ENCODE results near the gene CDC42BPB. TPM values are rescaled to one million over a fixed set of nuclear protein-coding genes. Genes with fewer than 3 reads are reported as not detected.
"Not testable (repeated sequence)": the region's sequence is repeated elsewhere in the genome, so short reads cannot be mapped to it uniquely, and the experiment has no call there.

Gene CDC42BPB
- total and polyA plus RNA-seq, 2 experiments from 2014 or later, result 13.0 to 106 TPM

GRCh38 chr14:102899516-102899900 lies 157.8 kb downstream of the CDC42BPB start:
- in situ Hi-C loops (cut with MboI), result no loop called here
- H3K4me2 ChIP-seq (ENCODE audit: unreplicated experiment), result no peak overlapping the region
- no peaks in the 10 kb centered on the region for H3K9me3 ChIP-seq (ENCODE audit: low read depth)
- H3K4me1 ChIP-seq (ENCODE audit: insufficient read depth), result no peaks in the 10 kb centered on the region
- no peak for TF ChIP-seq EZH2phosphoT487 (IDR thresholded peaks at IDR 0.05; ENCODE audit: insufficient read depth, low read depth)
- TF ChIP-seq EZH2 (IDR thresholded peaks at IDR 0.05; ENCODE audit: insufficient read depth, poor library complexity, severe bottlenecking), result no peak
- DNase-seq, result no peak
- H3K27ac ChIP-seq, result no peak overlapping the region
- peaks cover 8% of the 10 kb centered on the region; the same call in 1 of the 2 replicates for H3K36me3 ChIP-seq (ENCODE audit: low read depth)
- H3K79me2 ChIP-seq (ENCODE audit: insufficient read depth), result no peaks in the 10 kb centered on the region
- H3K9ac ChIP-seq, result no peak overlapping the region
- no peak overlapping the region for H3K4me3 ChIP-seq
- 97% methylated on average over 8 of the region's 8 CpGs for WGBS, 2 experiments (ENCODE audit: low coverage in 1 of 2, low lambda C conversion rate in 2 of 2, missing lambda C conversion rate in 2 of 2)
- H3K9me2 ChIP-seq (ENCODE audit: insufficient read depth), result no peaks in the 10 kb centered on the region
- H3F3A ChIP-seq (ENCODE audit: insufficient read depth), result peaks cover 10% of the 10 kb centered on the region
- no peaks in the 10 kb centered on the region for H3K27me3 ChIP-seq (replicated peaks; ENCODE audit: insufficient read depth)
- H4K20me1 ChIP-seq (ENCODE audit: insufficient read depth), result no peaks in the 10 kb centered on the region
- no peak overlapping the region for H2AFZ ChIP-seq

- H3F3A ChIP-seq (ENCODE audit: insufficient read depth), result peaks cover 15% of the 10 kb centered on the region
- no peaks in the 10 kb centered on the region for H3K9me3 ChIP-seq (ENCODE audit: low read depth)
- no peak overlapping the region for H2AFZ ChIP-seq
- 92% methylated on average over 18 of the region's 18 CpGs for WGBS, 2 experiments (ENCODE audit: low coverage in 1 of 2, low lambda C conversion rate in 2 of 2, missing lambda C conversion rate in 2 of 2)
- H3K79me2 ChIP-seq (ENCODE audit: insufficient read depth), result no peaks in the 10 kb centered on the region
- TF ChIP-seq EZH2 (IDR thresholded peaks at IDR 0.05; ENCODE audit: insufficient read depth, poor library complexity, severe bottlenecking), result no peak
- peaks cover 8% of the 10 kb centered on the region; the same call in 1 of the 2 replicates for H3K36me3 ChIP-seq (ENCODE audit: low read depth)
- no peak overlapping the region for H3K4me2 ChIP-seq (ENCODE audit: unreplicated experiment)
- H3K4me3 ChIP-seq, result no peak overlapping the region
- no peaks in the 10 kb centered on the region for H4K20me1 ChIP-seq (ENCODE audit: insufficient read depth)
- no peaks in the 10 kb centered on the region for H3K27me3 ChIP-seq (replicated peaks; ENCODE audit: insufficient read depth)
- no peak for DNase-seq
- in situ Hi-C loops (cut with MboI), result no loop called here
- no peaks in the 10 kb centered on the region for H3K9me2 ChIP-seq (ENCODE audit: insufficient read depth)
- peaks cover 1% of the 10 kb centered on the region for H3K4me1 ChIP-seq (ENCODE audit: insufficient read depth)
- H3K27ac ChIP-seq, result no peak overlapping the region
- no peak overlapping the region for H3K9ac ChIP-seq
Measured at GRCh38 chr14:102898776-102899515, 158.4 kb downstream of the CDC42BPB start.

- Histone ChIP-seq H3F3A (ENCODE audit: insufficient read depth) (peaks cover 20% of the 10 kb centered on the region), H3K36me3 (ENCODE audit: low read depth) (peaks cover 8% of the 10 kb centered on the region; the same call in 1 of the 2 replicates), H2AFZ (no peak overlapping the region), H3K4me2 (ENCODE audit: unreplicated experiment) (no peak overlapping the region), H3K4me3 (no peak overlapping the region), H4K20me1 (ENCODE audit: insufficient read depth) (no peaks in the 10 kb centered on the region), H3K27ac (no peak overlapping the region), H3K9me2 (ENCODE audit: insufficient read depth) (no peaks in the 10 kb centered on the region), H3K9ac (no peak overlapping the region), H3K79me2 (ENCODE audit: insufficient read depth) (no peaks in the 10 kb centered on the region), H3K4me1 (ENCODE audit: insufficient read depth) (peaks cover 5% of the 10 kb centered on the region), H3K9me3 (ENCODE audit: low read depth) (no peaks in the 10 kb centered on the region), H3K27me3 (replicated peaks; ENCODE audit: insufficient read depth) (no peaks in the 10 kb centered on the region)
- in situ Hi-C loops (cut with MboI), result no loop called here
- 89 to 92% methylated on average over 6 of the region's 6 CpGs for WGBS, 2 experiments (ENCODE audit: low coverage in 1 of 2, low lambda C conversion rate in 2 of 2, missing lambda C conversion rate in 2 of 2)
- DNase-seq, result no peak
- TF ChIP-seq EZH2phosphoT487 (IDR thresholded peaks at IDR 0.05; ENCODE audit: insufficient read depth, low read depth), result no peak
- TF ChIP-seq EZH2 (IDR thresholded peaks at IDR 0.05; ENCODE audit: insufficient read depth, poor library complexity, severe bottlenecking), result no peak
Measured at GRCh38 chr14:102898298-102898697, 159.1 kb downstream of the CDC42BPB start.

- 98% methylated on average over 14 of the region's 14 CpGs for WGBS, 2 experiments (ENCODE audit: low coverage in 1 of 2, low lambda C conversion rate in 2 of 2, missing lambda C conversion rate in 2 of 2)
- H3K9me3 ChIP-seq (ENCODE audit: low read depth), result no peaks in the 10 kb centered on the region
- H3K27me3 ChIP-seq (replicated peaks; ENCODE audit: insufficient read depth), result no peaks in the 10 kb centered on the region
- H2AFZ ChIP-seq, result no peak overlapping the region
- no peak overlapping the region for H3K27ac ChIP-seq
- H3K36me3 ChIP-seq (ENCODE audit: low read depth), result peaks cover 8% of the 10 kb centered on the region; the same call in 1 of the 2 replicates
- no peak overlapping the region for H3K4me3 ChIP-seq
- H4K20me1 ChIP-seq (ENCODE audit: insufficient read depth), result no peaks in the 10 kb centered on the region
- peaks cover 28% of the 10 kb centered on the region for H3F3A ChIP-seq (ENCODE audit: insufficient read depth)
- H3K4me1 ChIP-seq (ENCODE audit: insufficient read depth), result peaks cover 10% of the 10 kb centered on the region
- TF ChIP-seq EZH2phosphoT487 (IDR thresholded peaks at IDR 0.05; ENCODE audit: insufficient read depth, low read depth) (no peak), EZH2 (IDR thresholded peaks at IDR 0.05; ENCODE audit: insufficient read depth, poor library complexity, severe bottlenecking) (no peak)
- H3K9me2 ChIP-seq (ENCODE audit: insufficient read depth), result no peaks in the 10 kb centered on the region
- H3K9ac ChIP-seq, result no peak overlapping the region
- in situ Hi-C loops (cut with MboI), result no loop called here
- H3K4me2 ChIP-seq (ENCODE audit: unreplicated experiment), result no peak overlapping the region
- DNase-seq, result no peak
- H3K79me2 ChIP-seq (ENCODE audit: insufficient read depth), result no peaks in the 10 kb centered on the region
Measured at GRCh38 chr14:102897299-102898027, 159.9 kb downstream of the CDC42BPB start.

GRCh38 chr14:102896735-102897134 lies 160.6 kb downstream of the CDC42BPB start:
- H3K9me3 ChIP-seq (ENCODE audit: low read depth); H3K27ac ChIP-seq; H3K36me3 ChIP-seq (ENCODE audit: low read depth); H3K4me2 ChIP-seq (ENCODE audit: unreplicated experiment); H2AFZ ChIP-seq; in situ Hi-C loops (cut with MboI); H4K20me1 ChIP-seq (ENCODE audit: insufficient read depth); H3K4me3 ChIP-seq; H3K9ac ChIP-seq; H3K79me2 ChIP-seq (ENCODE audit: insufficient read depth); DNase-seq; H3K27me3 ChIP-seq (replicated peaks; ENCODE audit: insufficient read depth); H3K9me2 ChIP-seq (ENCODE audit: insufficient read depth): not testable (repeated sequence)
- H3K4me1 ChIP-seq (ENCODE audit: insufficient read depth), result peaks cover 10% of the 10 kb centered on the region
- H3F3A ChIP-seq (ENCODE audit: insufficient read depth), result peaks cover 34% of the 10 kb centered on the region

Measured in GM23248 (cell line).